HCT116 (cell line): Measurements from ENCODE around the gene PALMD. TPM values are rescaled to one million over a fixed set of nuclear protein-coding genes. Genes with fewer than 3 reads are reported as not detected.

Experiments
- ATAC-seq: fragments of 200-7000 bp; cut with Tn5 transposase; 2 replicates; pipeline ENCODE4 v1.9.1; 2020; ENCODE audit warnings: mild to moderate bottlenecking, moderate library complexity
- BruUV-seq: library from RNA; stranded (reverse); fragments of 400-500 nt; replicated peaks from 2 replicates; lab custom pipeline; 2021; lab: Mats Ljungman, UMichigan
- CTCF ChIA-PET: fragments of 300-600 bp; sonication (Branson Sonifier 250); formaldehyde crosslinking; loops from one replicate; lab custom pipeline; 2021; ENCODE audit warnings: antibody characterized with exemption; lab: Charles Lee
- POLR2A ChIA-PET: fragments of 300-600, 350-600 bp; sonication (Branson Sonifier 250); formaldehyde crosslinking; loops from one replicate; lab custom pipeline; 2021; ENCODE audit warnings: antibody characterized with exemption; lab: Charles Lee
- RAD21 ChIA-PET, 2 experiments: fragments of 300-600 bp; sonication (Branson Sonifier 250); formaldehyde crosslinking; loops; one replicate each; lab custom pipeline; 2023; ENCODE audit warnings: low total read pairs in 2 of 2; ENCODE audit not compliant: uncharacterized antibody in 2 of 2, unreplicated experiment in 2 of 2, low non-redundant PET in 1 of 2; lab: Charles Lee
- DNase-seq: peaks from one replicate; pipeline ENCODE4 v3.0.0-alpha.2; 2010; ENCODE audit warnings: low read depth, low spot score
- H2AFZ ChIP-seq: fragments of 200-600 bp; shearing (Covaris generic), sonication (generic); 2 replicates; pipeline ENCODE4 v1.6.1; 2017; ENCODE audit warnings: low read depth, mixed run types, mixed read lengths, antibody characterized with exemption, low read length; ENCODE audit not compliant: poor library complexity, severe bottlenecking
- H3K27ac ChIP-seq: 2 replicates; pipeline ENCODE4 v1.5.1; 2012; ENCODE audit warnings: low read depth, low read length
- H3K27me3 ChIP-seq: fragments of 200-600 bp; sonication (generic); 2 replicates; pipeline ENCODE4 v1.6.1; 2016; ENCODE audit warnings: mixed run types, low read length, mixed read lengths; ENCODE audit not compliant: insufficient read depth
- H3K36me3 ChIP-seq, 2 experiments: fragments of 200-500 bp in 1 of 2; fragments of 200-600 bp in 1 of 2; sonication (Bioruptor generic) in 1 of 2; sonication (generic) in 1 of 2; 2 replicates each; pipeline versions ENCODE4 v1.5.1 to v1.6.1; 2014 to 2016; ENCODE audit warnings: low read length in 2 of 2, inconsistent platforms in 1 of 2, mixed read lengths in 1 of 2, mixed run types in 1 of 2; ENCODE audit not compliant: insufficient read depth in 2 of 2, control insufficient read depth in 1 of 2
- H3K4me1 ChIP-seq, 2 experiments: fragments of 200-600 bp in 1 of 2; sonication (generic) in 1 of 2; 2 replicates each; pipeline versions ENCODE4 v1.5.1 to v1.6.1; 2012 to 2017; ENCODE audit warnings: low read length in 2 of 2, inconsistent platforms in 1 of 2, mild to moderate bottlenecking in 1 of 2, mixed read lengths in 1 of 2, mixed run types in 1 of 2, moderate library complexity in 1 of 2; ENCODE audit not compliant: insufficient read depth in 2 of 2, control insufficient read depth in 1 of 2
- H3K4me2 ChIP-seq: fragments of 200-600 bp; sonication (generic); 2 replicates; pipeline ENCODE4 v1.6.1; 2017; ENCODE audit warnings: mixed run types, low read length, mixed read lengths
- H3K4me3 ChIP-seq, 2 experiments: fragments of 200-600 bp in 1 of 2; sonication (generic) in 1 of 2; replicated peaks in 1 of 2; 2 replicates each; pipeline ENCODE4 v1.5.1; 2011 to 2016; ENCODE audit warnings: low read length in 2 of 2, control low read depth in 1 of 2, low read depth in 1 of 2, mild to moderate bottlenecking in 1 of 2, mixed read lengths in 1 of 2, mixed run types in 1 of 2
- H3K79me2 ChIP-seq: fragments of 200-600 bp; sonication (generic); 2 replicates; pipeline ENCODE4 v1.6.1; 2017; ENCODE audit warnings: mild to moderate bottlenecking, mixed run types, low read length, moderate library complexity, mixed read lengths; ENCODE audit not compliant: insufficient read depth
- H3K9ac ChIP-seq: fragments of 200-600 bp; sonication (generic); 2 replicates; pipeline ENCODE4 v1.6.1; 2016; ENCODE audit warnings: low read length, mixed read lengths
- H3K9me2 ChIP-seq: fragments of 200-600 bp; sonication (generic), shearing (Covaris generic); 2 replicates; pipeline ENCODE4 v1.6.1; 2017; ENCODE audit warnings: mixed run types, mild to moderate bottlenecking, moderate library complexity; ENCODE audit not compliant: insufficient read depth
- H3K9me3 ChIP-seq, 2 experiments: fragments of 200-500 bp in 1 of 2; fragments of 200-600 bp in 1 of 2; sonication (Bioruptor generic) in 1 of 2; sonication (generic) in 1 of 2; 2 replicates each; pipeline ENCODE4 v1.6.1; 2014 to 2017; ENCODE audit warnings: low read length in 2 of 2, mixed read lengths in 2 of 2, inconsistent platforms in 1 of 2, low read depth in 1 of 2, mild to moderate bottlenecking in 1 of 2, mixed run types in 1 of 2, moderate library complexity in 1 of 2; ENCODE audit not compliant: control insufficient read depth in 1 of 2, insufficient read depth in 1 of 2
- H4K20me1 ChIP-seq: fragments of 200-600 bp; sonication (generic), shearing (Covaris generic); 2 replicates; pipeline ENCODE4 v1.6.1; 2017; ENCODE audit warnings: mixed run types, mild to moderate bottlenecking, moderate library complexity; ENCODE audit not compliant: insufficient read depth
- ATF3 ChIP-seq: IDR thresholded peaks from 2 replicates; pipeline ENCODE4 v1.6.1; 2012
- CBX3 ChIP-seq: IDR thresholded peaks from 2 replicates; pipeline ENCODE4 v1.6.1; 2012; ENCODE audit warnings: low read depth
- SRF ChIP-seq: IDR thresholded peaks from 2 replicates; pipeline ENCODE4 v1.6.1; 2012; ENCODE audit warnings: low read depth
- intact Hi-C: fragments of 100-400 bp; cut with micrococcal nuclease; formaldehyde crosslinking; loops from 2 replicates; pipeline ENCODE4 v1.10.0; 2022
- total RNA-seq: library from RNA; stranded (reverse); gene quantifications from one replicate; pipeline ENCODE4 v1.2.1, GENCODE V29; 2021; ENCODE audit not compliant: unreplicated experiment
- TF ChIP-seq, protein P1 (sequence below): IDR thresholded peaks from 2 replicates; pipeline ENCODE4 v1.6.1; 2012; ENCODE audit warnings: low read depth

PALMD gene
- total RNA-seq, 1 experiment from 2014 or later, result 0.12 TPM

DNA sequence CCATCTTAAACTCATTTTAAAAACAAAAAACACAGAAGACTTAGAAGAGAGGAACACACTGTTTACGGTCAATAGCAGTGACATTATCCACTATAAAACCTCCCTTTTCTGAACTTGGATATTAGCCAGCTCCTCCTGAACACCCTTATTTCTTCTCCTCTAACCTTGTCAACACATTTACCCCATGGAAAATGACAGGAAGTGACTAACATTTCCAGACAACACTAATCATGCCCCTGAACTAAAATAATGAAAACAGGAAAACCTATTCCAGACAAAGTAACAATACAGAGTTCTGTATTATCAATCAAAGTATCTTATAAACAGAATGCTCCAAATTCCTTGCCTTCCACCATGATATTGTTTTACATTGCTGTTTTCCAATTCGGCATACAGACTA is 45.3 kb downstream of the PALMD start:
- no peak for DNase-seq
- no peak overlapping the region for H2AFZ ChIP-seq

DNA sequence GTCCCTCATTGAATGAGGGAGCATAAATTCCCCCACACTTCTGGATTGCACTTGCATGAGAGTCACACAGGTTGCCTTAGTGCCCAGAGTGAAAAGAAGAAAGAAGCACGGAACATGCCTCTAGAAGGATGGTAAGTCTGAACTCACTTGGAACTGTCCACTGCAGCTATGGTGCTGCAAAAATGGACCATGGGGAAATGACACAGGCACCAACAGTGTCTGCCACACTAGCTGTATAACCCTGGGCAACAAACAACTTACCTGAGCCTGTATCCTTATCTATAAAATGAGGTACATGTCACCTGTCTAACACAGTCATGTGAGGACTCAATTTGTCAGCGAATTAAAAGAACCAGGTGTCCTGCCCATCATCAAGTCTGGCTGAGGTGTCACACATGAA is 50.7 kb downstream of the PALMD start:
- Histone ChIP-seq H3K4me3 (no peak overlapping the region), H3K27ac (no peak overlapping the region), H3K9me2 (no peaks in the 10 kb centered on the region), H3K4me2 (no peak overlapping the region), H3K9me3 (0 out of 4 replicates have a peak, but pooled peaks cover 0 to 2% of the 10 kb centered on the region in 2 experiments), H4K20me1 (no peaks in the 10 kb centered on the region), H3K9ac (no peak overlapping the region), H3K79me2 (no peaks in the 10 kb centered on the region), H2AFZ (no peak overlapping the region), H3K4me1 (no peaks in the 10 kb centered on the region)
- CTCF ChIA-PET, result interaction anchor here (1.7 kb wide), 1 partner anchor 11 kb away, joined by 4 read pairs; no protein-coding TSS in a partner anchor
- no TSS peak for BruUV-seq
- no peak for DNase-seq
- intact Hi-C loops, result no loop called here
- POLR2A ChIA-PET, result no interaction called here
- TF ChIP-seq, protein P1, sequence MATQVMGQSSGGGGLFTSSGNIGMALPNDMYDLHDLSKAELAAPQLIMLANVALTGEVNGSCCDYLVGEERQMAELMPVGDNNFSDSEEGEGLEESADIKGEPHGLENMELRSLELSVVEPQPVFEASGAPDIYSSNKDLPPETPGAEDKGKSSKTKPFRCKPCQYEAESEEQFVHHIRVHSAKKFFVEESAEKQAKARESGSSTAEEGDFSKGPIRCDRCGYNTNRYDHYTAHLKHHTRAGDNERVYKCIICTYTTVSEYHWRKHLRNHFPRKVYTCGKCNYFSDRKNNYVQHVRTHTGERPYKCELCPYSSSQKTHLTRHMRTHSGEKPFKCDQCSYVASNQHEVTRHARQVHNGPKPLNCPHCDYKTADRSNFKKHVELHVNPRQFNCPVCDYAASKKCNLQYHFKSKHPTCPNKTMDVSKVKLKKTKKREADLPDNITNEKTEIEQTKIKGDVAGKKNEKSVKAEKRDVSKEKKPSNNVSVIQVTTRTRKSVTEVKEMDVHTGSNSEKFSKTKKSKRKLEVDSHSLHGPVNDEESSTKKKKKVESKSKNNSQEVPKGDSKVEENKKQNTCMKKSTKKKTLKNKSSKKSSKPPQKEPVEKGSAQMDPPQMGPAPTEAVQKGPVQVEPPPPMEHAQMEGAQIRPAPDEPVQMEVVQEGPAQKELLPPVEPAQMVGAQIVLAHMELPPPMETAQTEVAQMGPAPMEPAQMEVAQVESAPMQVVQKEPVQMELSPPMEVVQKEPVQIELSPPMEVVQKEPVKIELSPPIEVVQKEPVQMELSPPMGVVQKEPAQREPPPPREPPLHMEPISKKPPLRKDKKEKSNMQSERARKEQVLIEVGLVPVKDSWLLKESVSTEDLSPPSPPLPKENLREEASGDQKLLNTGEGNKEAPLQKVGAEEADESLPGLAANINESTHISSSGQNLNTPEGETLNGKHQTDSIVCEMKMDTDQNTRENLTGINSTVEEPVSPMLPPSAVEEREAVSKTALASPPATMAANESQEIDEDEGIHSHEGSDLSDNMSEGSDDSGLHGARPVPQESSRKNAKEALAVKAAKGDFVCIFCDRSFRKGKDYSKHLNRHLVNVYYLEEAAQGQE, result peak; percentile 21
- TF ChIP-seq SRF (no peak), CBX3 (no peak)
- TF ChIP-seq, all 23 proteins: peak for 1
- H3K36me3 ChIP-seq, result no peaks in the 10 kb centered on the region
- RAD21 ChIA-PET, result no interaction called here
- H3K27me3 ChIP-seq, result no peaks in the 10 kb centered on the region
- no peak for ATAC-seq

More for the DNA sequence above, 45.3 kb downstream of the PALMD start:
- Histone ChIP-seq H3K79me2 (no peaks in the 10 kb centered on the region), H3K27me3 (no peaks in the 10 kb centered on the region), H3K9me2 (no peaks in the 10 kb centered on the region), H3K9me3 (no peaks in the 10 kb centered on the region), H3K4me2 (no peak overlapping the region), H3K27ac (no peak overlapping the region), H3K4me1 (no peaks in the 10 kb centered on the region), H3K9ac (no peak overlapping the region), H3K4me3 (no peak overlapping the region), H4K20me1 (no peaks in the 10 kb centered on the region), H3K36me3 (no peaks in the 10 kb centered on the region)
- no peak for ATAC-seq
- ChIA-PET POLR2A (no interaction called here), CTCF (no interaction called here), RAD21 (no interaction called here)
- intact Hi-C loops, result no loop called here
- no TSS peak for BruUV-seq
- no peak for TF ChIP-seq ATF3
